NCI-H1105 treated with DMSO at 0.1 percent for 48 hours (cell line): Measurements from ENCODE around the gene EPHA8.

ENCODE experiments used
- DNase-seq: peaks from one replicate; lab custom pipeline; 2025; lab: John Stamatoyannopoulos, UW

Gene EPHA8

GRCh38 chr1:22567197-22567596, 3.9 kb downstream of the EPHA8 start:
- no peak for DNase-seq

GRCh38 chr1:22567994-22568393, 4.7 kb downstream of the EPHA8 start:
- no peak for DNase-seq

- no peak for DNase-seq
These were observed 6.0 kb downstream of the EPHA8 start for GRCh38 chr1:22569269-22569668.

- DNase-seq, result no peak
These were observed 7.0 kb downstream of the EPHA8 start for GRCh38 chr1:22570140-22570909.

- no peak for DNase-seq
These were observed 9.5 kb downstream of the EPHA8 start for GRCh38 chr1:22572818-22573217.

- no peak for DNase-seq
These were observed 9.9 kb downstream of the EPHA8 start for GRCh38 chr1:22573237-22573636.

- no peak for DNase-seq
These were observed 12.4 kb downstream of the EPHA8 start for GRCh38 chr1:22575532-22576149.

- DNase-seq, result no peak
These were observed 12.9 kb downstream of the EPHA8 start for GRCh38 chr1:22576150-22576544.

GRCh38 chr1:22576617-22577016, 13.3 kb downstream of the EPHA8 start:
- no peak for DNase-seq

- DNase-seq, result no peak
These were observed 15.6 kb downstream of the EPHA8 start for GRCh38 chr1:22578732-22579361.

GRCh38 chr1:22579541-22580155, 16.4 kb downstream of the EPHA8 start:
- no peak for DNase-seq

GRCh38 chr1:22582661-22583635, 19.7 kb downstream of the EPHA8 start:
- DNase-seq, result no peak

GRCh38 chr1:22584001-22584562, 20.8 kb downstream of the EPHA8 start:
- no peak for DNase-seq

GRCh38 chr1:22584970-22585369, 21.7 kb downstream of the EPHA8 start:
- no peak for DNase-seq

- no peak for DNase-seq
These were observed 22.2 kb downstream of the EPHA8 start for GRCh38 chr1:22585471-22585870.

- DNase-seq, result no peak
These were observed 23.3 kb downstream of the EPHA8 start for GRCh38 chr1:22586356-22587130.

GRCh38 chr1:22587247-22587646, 24.0 kb downstream of the EPHA8 start:
- DNase-seq, result no peak

- no peak for DNase-seq
These were observed 25.7 kb downstream of the EPHA8 start for GRCh38 chr1:22588899-22589422.

- DNase-seq, result no peak
These were observed 28.3 kb downstream of the EPHA8 start for GRCh38 chr1:22591576-22591975.

- DNase-seq, result no peak
These were observed 28.8 kb downstream of the EPHA8 start for GRCh38 chr1:22592051-22592450.
